CD4-positive, alpha-beta memory T cell (primary cell): ENCODE data around the gene CDA. TPM values are rescaled to one million over a fixed set of nuclear protein-coding genes. Genes with fewer than 3 reads are reported as not detected.

Experiments used
- CTCF ChIA-PET: fragments of 350-600 bp; sonication (Branson Sonifier 250); formaldehyde crosslinking; loops from one replicate; lab custom pipeline; 2021; ENCODE audit warnings: inconsistent platforms; ENCODE audit not compliant: partially characterized antibody; lab: Charles Lee
- POLR2A ChIA-PET: fragments of 350-600 bp; sonication (Branson Sonifier 250); formaldehyde crosslinking; loops from one replicate; lab custom pipeline; 2021; ENCODE audit not compliant: partially characterized antibody; lab: Charles Lee
- DNase-seq, 5 donors: peaks; one replicate each; pipeline versions ENCODE4 v3.0.0 to v3.0.0-alpha.2; 2020 to 2022; ENCODE audit warnings: mixed read lengths in 1 of 5
- H3K27ac ChIP-seq: one replicate; pipeline ENCODE4 v1.7.0; 2013; ENCODE audit warnings: low read depth, low read length
- H3K27me3 ChIP-seq: 2 replicates; pipeline ENCODE4 v1.7.0; 2013; ENCODE audit warnings: mild to moderate bottlenecking, low read length, moderate library complexity; ENCODE audit not compliant: insufficient read depth
- H3K36me3 ChIP-seq: 2 replicates; pipeline ENCODE4 v1.7.0; 2013; ENCODE audit warnings: mild to moderate bottlenecking, low read length, moderate library complexity; ENCODE audit not compliant: insufficient read depth
- H3K4me1 ChIP-seq: 2 replicates; pipeline ENCODE4 v1.7.0; 2013; ENCODE audit warnings: mild to moderate bottlenecking, low read length, moderate library complexity; ENCODE audit not compliant: insufficient read depth
- H3K4me3 ChIP-seq, 2 donors: one replicate each; pipeline ENCODE4 v1.7.0; 2013; ENCODE audit warnings: low read length in 2 of 2, mild to moderate bottlenecking in 1 of 2
- H3K9me3 ChIP-seq, 2 donors: one replicate each; pipeline ENCODE4 v1.7.0; 2013; ENCODE audit warnings: low read length in 2 of 2, control low read depth in 1 of 2; ENCODE audit not compliant: control insufficient read depth in 1 of 2
- H3K27ac Mint-ChIP-seq, 7 donors: one replicate each; pipeline ENCODE4 v1.8.0; 2020 to 2021; ENCODE audit warnings: mixed read lengths in 7 of 7, mild to moderate bottlenecking in 6 of 7, inconsistent platforms in 3 of 7, moderate library complexity in 3 of 7
- H3K27me3 Mint-ChIP-seq, 2 donors: one replicate each; pipeline ENCODE4 v1.8.0; 2020 to 2021; ENCODE audit warnings: mixed read lengths in 2 of 2
- H3K36me3 Mint-ChIP-seq, 2 donors: one replicate each; pipeline ENCODE4 v1.8.0; 2020 to 2021; ENCODE audit warnings: mixed read lengths in 2 of 2, inconsistent platforms in 1 of 2, mild to moderate bottlenecking in 1 of 2
- H3K4me1 Mint-ChIP-seq, 4 donors: one replicate each; pipeline ENCODE4 v1.8.0; 2020 to 2021; ENCODE audit warnings: mixed read lengths in 4 of 4, mild to moderate bottlenecking in 1 of 4
- H3K4me3 Mint-ChIP-seq, 8 donors: one replicate each; pipeline ENCODE4 v1.8.0; 2020 to 2021; ENCODE audit warnings: mixed read lengths in 8 of 8, mild to moderate bottlenecking in 7 of 8, moderate library complexity in 6 of 8, inconsistent platforms in 3 of 8
- H3K9me3 Mint-ChIP-seq, 8 donors: one replicate each; pipeline ENCODE4 v1.8.0; 2020 to 2021; ENCODE audit warnings: mixed read lengths in 8 of 8, mild to moderate bottlenecking in 5 of 8, inconsistent platforms in 3 of 8, moderate library complexity in 1 of 8
- intact Hi-C: fragments of 100-400 bp; cut with micrococcal nuclease; formaldehyde crosslinking; loops from one replicate; pipeline ENCODE4 v1.15.1; 2023
- polyA plus RNA-seq, 2 donors: library from polyadenylated mRNA; unstranded; fragments of 300-500 nt; fragmentation: Illumina TruSeq; gene quantifications; one replicate each; pipeline ENCODE4 v1.2.3, GENCODE V29; 2021
- total RNA-seq, 2 experiments: library from RNA; stranded (reverse); gene quantifications; one replicate each; pipeline ENCODE4 v1.2.3, GENCODE V29; 2021

CDA gene
- total and polyA plus RNA-seq, 4 experiments from 2014 or later, result not detected

GRCh38 chr1:20636785-20637347, 48.0 kb downstream of the CDA start:
- H3K36me3 Mint-ChIP-seq, result peaks cover 23 to 33% of the 10 kb centered on the region in 2 donors
- POLR2A ChIA-PET, result no interaction called here

GRCh38 chr1:20640183-20640597, 51.3 kb downstream of the CDA start:
- Mint-ChIP-seq H3K4me3 (peak overlapping the region in 1 of 8 donors; percentile 21), H3K4me1 (peaks cover 0 to 6% (median 5%) of the 10 kb centered on the region in 4 donors), H3K27me3 (no peaks in the 10 kb centered on the region), H3K27ac (peak overlapping the region in 1 of 7 donors; percentile 31), H3K9me3 (peaks cover 0 to 5% (median 0%) of the 10 kb centered on the region in 8 donors), H3K36me3 (peaks cover 30 to 49% of the 10 kb centered on the region in 2 donors)
- H3K36me3 ChIP-seq, result peaks cover 4% of the 10 kb centered on the region
- H3K27me3 ChIP-seq, result no peaks in the 10 kb centered on the region
- H3K9me3 ChIP-seq, result no peaks in the 10 kb centered on the region
- no peak overlapping the region for H3K4me3 ChIP-seq
- intact Hi-C loops, result loop anchor here (5.0 kb wide), 1 partner anchor 428 kb away; no protein-coding TSS in a partner anchor
- POLR2A ChIA-PET, result no interaction called here
- no peaks in the 10 kb centered on the region for H3K4me1 ChIP-seq
- peak; percentile 46 to 58 (median 54) for DNase-seq
- CTCF ChIA-PET, result interaction anchor here (1.0 to 3.4 kb wide), 4 partner anchors 10 to 117 kb away, joined by 3 to 21 read pairs (median 4); partner anchors contain the start of gene DDOST
- H3K27ac ChIP-seq, result no peak overlapping the region

More at GRCh38 chr1:20636785-20637347, 48.0 kb downstream of the CDA start:
- Histone ChIP-seq H3K4me1 (peaks cover 16% of the 10 kb centered on the region), H3K27ac (no peak overlapping the region), H3K36me3 (peaks cover 4% of the 10 kb centered on the region), H3K9me3 (no peaks in the 10 kb centered on the region), H3K4me3 (no peak overlapping the region), H3K27me3 (no peaks in the 10 kb centered on the region)
- Mint-ChIP-seq H3K4me1 (peaks cover 8 to 23% (median 15%) of the 10 kb centered on the region in 4 donors), H3K27me3 (no peaks in the 10 kb centered on the region), H3K27ac (no peak overlapping the region), H3K4me3 (peak overlapping the region in 1 of 8 donors; percentile 55), H3K9me3 (peaks cover 0 to 5% (median 0%) of the 10 kb centered on the region in 8 donors)
- CTCF ChIA-PET, result interaction anchor here (0.8 to 2.0 kb wide), 4 partner anchors 11 to 115 kb away, joined by 3 to 7 read pairs (median 4); no protein-coding TSS in a partner anchor
- no peak for DNase-seq
- intact Hi-C loops, result no loop called here

GRCh38 chr1:20641975-20642374, 53.1 kb downstream of the CDA start:
- intact Hi-C loops, result loop anchor here (5.0 kb wide), 1 partner anchor 430 kb away; no protein-coding TSS in a partner anchor

GRCh38 chr1:20643080-20643479, 54.2 kb downstream of the CDA start:
- Mint-ChIP-seq H3K27me3 (no peaks in the 10 kb centered on the region), H3K4me3 (no peak overlapping the region), H3K36me3 (peaks cover 26 to 53% of the 10 kb centered on the region in 2 donors), H3K27ac (peak overlapping the region in 1 of 7 donors; percentile 25), H3K4me1 (peaks cover 0 to 6% (median 5%) of the 10 kb centered on the region in 4 donors), H3K9me3 (peaks cover 0 to 4% (median 0%) of the 10 kb centered on the region in 8 donors)
- Histone ChIP-seq H3K4me3 (no peak overlapping the region), H3K4me1 (no peaks in the 10 kb centered on the region), H3K27me3 (no peaks in the 10 kb centered on the region), H3K9me3 (no peaks in the 10 kb centered on the region), H3K36me3 (peaks cover 4% of the 10 kb centered on the region), H3K27ac (no peak overlapping the region)
- DNase-seq, result no peak
- ChIA-PET POLR2A (interaction anchor here (1.6 kb wide), 1 partner anchor 9 kb away, joined by 4 read pairs; no protein-coding TSS in a partner anchor), CTCF (interaction anchor here (1.4 to 3.4 kb wide), 2 partner anchors 10 to 120 kb away, joined by 9 to 21 read pairs; partner anchors contain the start of gene PINK1)
- intact Hi-C loops, result loop anchor here (5.0 kb wide), 1 partner anchor 431 kb away; no protein-coding TSS in a partner anchor

More at GRCh38 chr1:20641975-20642374, 53.1 kb downstream of the CDA start:
- H3K36me3 Mint-ChIP-seq, result peaks cover 26 to 51% of the 10 kb centered on the region in 2 donors
- no peak overlapping the region for H3K27ac ChIP-seq
- H3K36me3 ChIP-seq, result peaks cover 4% of the 10 kb centered on the region
- no peaks in the 10 kb centered on the region for H3K4me1 ChIP-seq
- ChIA-PET POLR2A (interaction anchor here (1.6 kb wide), 1 partner anchor 8 kb away, joined by 4 read pairs; no protein-coding TSS in a partner anchor), CTCF (interaction anchor here (0.6 to 3.4 kb wide), 3 partner anchors 19 to 620 kb away, joined by 3 to 21 read pairs (median 6); partner anchors contain the start of gene DDOST)
- no peak for DNase-seq
- H3K27me3 Mint-ChIP-seq, result no peaks in the 10 kb centered on the region
- no peaks in the 10 kb centered on the region for H3K27me3 ChIP-seq
- H3K4me1 Mint-ChIP-seq, result peaks cover 0 to 6% (median 5%) of the 10 kb centered on the region in 4 donors
- no peak overlapping the region for H3K4me3 ChIP-seq
- peak overlapping the region in 1 of 8 donors; percentile 35 for H3K4me3 Mint-ChIP-seq
- peak overlapping the region in 1 of 7 donors; percentile 24 for H3K27ac Mint-ChIP-seq
- peaks cover 0 to 5% (median 0%) of the 10 kb centered on the region in 8 donors for H3K9me3 Mint-ChIP-seq
- no peaks in the 10 kb centered on the region for H3K9me3 ChIP-seq

- no peaks in the 10 kb centered on the region for H3K27me3 Mint-ChIP-seq
- H3K36me3 Mint-ChIP-seq, result peaks cover 20 to 52% of the 10 kb centered on the region in 2 donors
- CTCF ChIA-PET, result interaction anchor here (2.9 kb wide), 1 partner anchor 10 kb away, joined by 24 read pairs; the partner anchor contains the start of gene PINK1
Observed at GRCh38 chr1:20644416-20644815, 55.5 kb downstream of the CDA start.

GRCh38 chr1:20645414-20645813, 56.5 kb downstream of the CDA start:
- H3K27me3 Mint-ChIP-seq, result no peaks in the 10 kb centered on the region
- H3K4me1 Mint-ChIP-seq, result peaks cover 0 to under 1% (median under 1%) of the 10 kb centered on the region in 4 donors
- H3K4me1 ChIP-seq, result no peaks in the 10 kb centered on the region
- H3K27ac ChIP-seq, result no peak overlapping the region
- no peaks in the 10 kb centered on the region for H3K9me3 ChIP-seq
- no peak overlapping the region for H3K27ac Mint-ChIP-seq
- H3K4me3 Mint-ChIP-seq, result no peak overlapping the region
- CTCF ChIA-PET, result interaction anchor here (0.9 to 2.9 kb wide), 3 partner anchors 11 to 123 kb away, joined by 3 to 24 read pairs (median 3); partner anchors contain the start of gene PINK1
- H3K36me3 Mint-ChIP-seq, result peaks cover 23 to 55% of the 10 kb centered on the region in 2 donors
- H3K9me3 Mint-ChIP-seq, result peaks cover 0 to 2% (median 0%) of the 10 kb centered on the region in 8 donors
- H3K27me3 ChIP-seq, result no peaks in the 10 kb centered on the region
- H3K4me3 ChIP-seq, result no peak overlapping the region
- no peak for DNase-seq
- H3K36me3 ChIP-seq, result peaks cover 17% of the 10 kb centered on the region
- POLR2A ChIA-PET, result interaction anchor here (1.0 kb wide), 1 partner anchor 11 kb away, joined by 3 read pairs; no protein-coding TSS in a partner anchor
- intact Hi-C loops, result no loop called here

More at GRCh38 chr1:20644416-20644815, 55.5 kb downstream of the CDA start:
- POLR2A ChIA-PET, result no interaction called here
- Mint-ChIP-seq H3K4me1 (peaks cover 0 to 6% (median 5%) of the 10 kb centered on the region in 4 donors), H3K4me3 (no peak overlapping the region), H3K27ac (peak overlapping the region in 1 of 7 donors; percentile 17), H3K9me3 (peaks cover 0 to 2% (median 0%) of the 10 kb centered on the region in 8 donors)
- Histone ChIP-seq H3K36me3 (peaks cover 13% of the 10 kb centered on the region), H3K4me1 (no peaks in the 10 kb centered on the region), H3K4me3 (no peak overlapping the region), H3K27ac (no peak overlapping the region), H3K27me3 (no peaks in the 10 kb centered on the region), H3K9me3 (no peaks in the 10 kb centered on the region)
- DNase-seq, result no peak
- intact Hi-C loops, result loop anchor here (5.0 kb wide), 1 partner anchor 432 kb away; no protein-coding TSS in a partner anchor
